GM21515 (cell line): ENCODE measurements around the gene NAT14.

Source experiments
- ATAC-seq: cut with Tn5 transposase; IDR thresholded peaks from one replicate; pipeline ENCODE4 v1.9.1; 2021; ENCODE audit not compliant: unreplicated experiment

Gene NAT14

GRCh38 chr19:55500368-55500952 lies 15.5 kb downstream of the NAT14 start:
- ATAC-seq = no peak

GRCh38 chr19:55502197-55502952 lies 17.4 kb downstream of the NAT14 start:
- ATAC-seq = no peak

GRCh38 chr19:55503157-55503501 lies 18.1 kb downstream of the NAT14 start:
- no peak for ATAC-seq

- ATAC-seq = peak; percentile 92
Measured at GRCh38 chr19:55503502-55504251, 18.7 kb downstream of the NAT14 start.

- peak; percentile 8 for ATAC-seq
Measured at GRCh38 chr19:55504252-55504603, 19.2 kb downstream of the NAT14 start.

- no peak for ATAC-seq
Measured at GRCh38 chr19:55504981-55505380, 20.0 kb downstream of the NAT14 start.

GRCh38 chr19:55508120-55508519 lies 23.1 kb downstream of the NAT14 start:
- ATAC-seq = no peak

GRCh38 chr19:55516878-55517620 lies 32.1 kb downstream of the NAT14 start:
- peak; percentile 99 for ATAC-seq

GRCh38 chr19:55519451-55520311 lies 34.7 kb downstream of the NAT14 start:
- ATAC-seq = no peak

GRCh38 chr19:55520691-55521292 lies 35.8 kb downstream of the NAT14 start:
- no peak for ATAC-seq

- ATAC-seq = no peak
Measured at GRCh38 chr19:55525289-55526101, 40.5 kb downstream of the NAT14 start.

GRCh38 chr19:55526216-55527196 lies 41.5 kb downstream of the NAT14 start:
- no peak for ATAC-seq

- no peak for ATAC-seq
Measured at GRCh38 chr19:55527197-55528029, 42.4 kb downstream of the NAT14 start.

- no peak for ATAC-seq
Measured at GRCh38 chr19:55528030-55528803, 43.2 kb downstream of the NAT14 start.

- no peak for ATAC-seq
Measured at GRCh38 chr19:55529636-55530234, 44.7 kb downstream of the NAT14 start.

GRCh38 chr19:55530996-55531395 lies 46.0 kb downstream of the NAT14 start:
- no peak for ATAC-seq
